HEK293T (cell line): ENCODE measurements around the gene WWOX.
A peak's percentile ranks its signal among the peaks of the same experiment; 100 is the strongest.

Experiments
- CTCF ChIA-PET: fragments of 350-600 bp; formaldehyde crosslinking; extraction: SDS; loops from one replicate; lab custom pipeline; 2021; ENCODE audit warnings: antibody characterized with exemption, inconsistent platforms; lab: Yijun Ruan, JAX
- POLR2A ChIA-PET: fragments of 350-600 bp; formaldehyde crosslinking; extraction: SDS; loops from one replicate; lab custom pipeline; 2020; ENCODE audit warnings: antibody characterized with exemption, inconsistent platforms; lab: Yijun Ruan, JAX
- DNase-seq: peaks from one replicate; pipeline ENCODE4 v3.0.0; 2012; ENCODE audit warnings: mixed read lengths; ENCODE audit errors: extremely low spot score
- ARNT ChIP-seq: fragments of 450-650 bp; IDR thresholded peaks from 2 replicates; pipeline ENCODE4 v1.6.1; 2017; ENCODE audit warnings: mild to moderate bottlenecking
- BHLHE40 ChIP-seq: fragments of 450-650 bp; IDR thresholded peaks from 2 replicates; pipeline ENCODE4 v1.6.1; 2016; ENCODE audit warnings: mild to moderate bottlenecking, moderate library complexity, borderline replicate concordance
- CTBP1 ChIP-seq: fragments of 450-650 bp; IDR thresholded peaks from 2 replicates; pipeline ENCODE4 v1.6.1; 2016; ENCODE audit warnings: borderline replicate concordance
- ELF4 ChIP-seq: fragments of 450-650 bp; IDR thresholded peaks from 2 replicates; pipeline ENCODE4 v1.6.1; 2017; ENCODE audit warnings: antibody characterized with exemption
- FOXA1 ChIP-seq: fragments of 450-650 bp; IDR thresholded peaks from 2 replicates; pipeline ENCODE4 v1.6.1; 2016; ENCODE audit warnings: mild to moderate bottlenecking
- FOXK2 ChIP-seq: fragments of 450-650 bp; IDR thresholded peaks from 2 replicates; pipeline ENCODE4 v1.6.1; 2016; ENCODE audit warnings: mild to moderate bottlenecking
- FOXM1 ChIP-seq: fragments of 450-650 bp; IDR thresholded peaks from 2 replicates; pipeline ENCODE4 v1.6.1; 2017; ENCODE audit warnings: mild to moderate bottlenecking, borderline replicate concordance
- HDGF ChIP-seq: fragments of 450-650 bp; IDR thresholded peaks from 2 replicates; pipeline ENCODE4 v1.6.1; 2017; ENCODE audit warnings: antibody characterized with exemption, borderline replicate concordance
- L3MBTL2 ChIP-seq: fragments of 450-650 bp; conservative IDR thresholded peaks from 2 replicates; pipeline ENCODE4 v1.6.1; 2016; ENCODE audit warnings: mild to moderate bottlenecking
- LEF1 ChIP-seq: fragments of 450-650 bp; IDR thresholded peaks from 2 replicates; pipeline ENCODE4 v1.6.1; 2017; ENCODE audit warnings: mild to moderate bottlenecking, borderline replicate concordance
- NFRKB ChIP-seq: fragments of 450-650 bp; IDR thresholded peaks from 2 replicates; pipeline ENCODE4 v1.6.1; 2016; ENCODE audit warnings: mild to moderate bottlenecking, moderate library complexity
- SP1 ChIP-seq: fragments of 450-650 bp; IDR thresholded peaks from 2 replicates; pipeline ENCODE4 v1.6.1; 2017
- SUZ12 ChIP-seq: fragments of 450-650 bp; IDR thresholded peaks from 2 replicates; pipeline ENCODE4 v1.6.1; 2016; ENCODE audit warnings: mild to moderate bottlenecking
- TARDBP ChIP-seq: fragments of 450-650 bp; IDR thresholded peaks from 2 replicates; pipeline ENCODE4 v1.6.1; 2016
- ZNF384 ChIP-seq: fragments of 450-650 bp; IDR thresholded peaks from 2 replicates; pipeline ENCODE4 v1.6.1; 2016
- TF ChIP-seq, protein P1 (sequence below): fragments of 450-650 bp; IDR thresholded peaks from 2 replicates; pipeline ENCODE4 v1.6.1; 2016

The WWOX gene

DNA sequence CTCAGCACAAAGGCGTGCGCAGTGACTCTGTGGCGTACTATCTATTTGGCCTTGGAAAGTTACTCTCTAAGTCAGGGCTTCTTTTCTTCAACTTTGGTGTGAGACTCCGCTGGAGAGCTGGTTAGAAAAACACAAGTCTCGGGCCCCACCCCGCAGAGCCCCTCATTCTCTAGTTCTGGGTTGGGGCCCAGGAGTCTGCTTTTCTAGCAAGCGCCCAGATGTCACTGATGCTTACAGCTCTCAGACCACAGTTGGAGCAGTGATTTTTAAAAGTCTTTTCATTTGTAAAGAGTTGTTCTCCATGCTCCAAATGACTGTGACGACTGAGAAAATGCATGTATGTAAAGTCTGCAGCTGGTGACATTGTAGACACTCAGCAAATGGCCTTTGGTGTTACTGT lies 582.3 kb downstream of the WWOX start:
- POLR2A ChIA-PET = interaction anchor here (0.6 kb wide), 1 partner anchor 160 kb away, joined by 3 read pairs; no protein-coding TSS in a partner anchor
- TF ChIP-seq SUZ12 = no peak
- TF ChIP-seq SP1 = no peak
- no peak for TF ChIP-seq ARNT
- TF ChIP-seq L3MBTL2 = no peak
- TF ChIP-seq NFRKB = no peak
- TF ChIP-seq TARDBP = no peak
- TF ChIP-seq HDGF = no peak
- no peak for TF ChIP-seq FOXA1
- TF ChIP-seq, protein P1, sequence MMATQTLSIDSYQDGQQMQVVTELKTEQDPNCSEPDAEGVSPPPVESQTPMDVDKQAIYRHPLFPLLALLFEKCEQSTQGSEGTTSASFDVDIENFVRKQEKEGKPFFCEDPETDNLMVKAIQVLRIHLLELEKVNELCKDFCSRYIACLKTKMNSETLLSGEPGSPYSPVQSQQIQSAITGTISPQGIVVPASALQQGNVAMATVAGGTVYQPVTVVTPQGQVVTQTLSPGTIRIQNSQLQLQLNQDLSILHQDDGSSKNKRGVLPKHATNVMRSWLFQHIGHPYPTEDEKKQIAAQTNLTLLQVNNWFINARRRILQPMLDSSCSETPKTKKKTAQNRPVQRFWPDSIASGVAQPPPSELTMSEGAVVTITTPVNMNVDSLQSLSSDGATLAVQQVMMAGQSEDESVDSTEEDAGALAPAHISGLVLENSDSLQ = no peak
- TF ChIP-seq ZNF384 = no peak
- no peak for TF ChIP-seq FOXM1
- no peak for TF ChIP-seq FOXK2
- no peak for TF ChIP-seq ELF4
- TF ChIP-seq LEF1 = no peak
- no peak for TF ChIP-seq BHLHE40
- no peak for TF ChIP-seq CTBP1
- DNase-seq = no peak
- CTCF ChIA-PET = no interaction called here

DNA sequence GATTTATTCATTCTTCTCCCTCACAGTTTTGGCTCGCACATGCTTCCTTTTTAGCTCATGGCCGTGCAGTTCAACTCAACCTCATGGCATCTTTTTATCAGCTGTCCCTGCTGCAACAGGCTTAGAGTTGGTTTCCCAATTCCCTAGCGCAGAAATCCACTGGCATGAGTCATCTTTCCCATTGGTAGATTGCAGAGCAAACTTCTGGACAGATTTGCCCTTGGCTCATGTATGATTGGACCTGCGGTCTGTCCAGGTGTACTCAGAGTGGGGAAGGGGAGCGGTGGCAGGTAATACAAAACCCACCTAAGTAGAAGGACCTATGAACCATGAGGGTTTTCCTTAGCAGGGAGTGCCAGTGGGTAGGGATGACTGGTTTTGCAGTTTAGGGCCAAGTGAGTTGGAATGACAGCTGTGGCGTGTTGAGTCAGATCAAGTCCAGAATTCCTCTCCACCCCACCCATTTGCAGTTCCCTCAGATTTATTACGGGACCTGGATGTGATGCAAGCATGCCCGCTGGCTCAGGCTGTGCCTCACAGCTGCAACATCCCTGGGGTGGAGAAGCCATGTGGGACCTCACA lies 584.7 kb downstream of the WWOX start:
- ChIA-PET POLR2A (no interaction called here), CTCF (interaction anchor here (0.5 kb wide), 1 partner anchor 1242 kb away, joined by 3 read pairs; no protein-coding TSS in a partner anchor)
- DNase-seq = no peak

DNA sequence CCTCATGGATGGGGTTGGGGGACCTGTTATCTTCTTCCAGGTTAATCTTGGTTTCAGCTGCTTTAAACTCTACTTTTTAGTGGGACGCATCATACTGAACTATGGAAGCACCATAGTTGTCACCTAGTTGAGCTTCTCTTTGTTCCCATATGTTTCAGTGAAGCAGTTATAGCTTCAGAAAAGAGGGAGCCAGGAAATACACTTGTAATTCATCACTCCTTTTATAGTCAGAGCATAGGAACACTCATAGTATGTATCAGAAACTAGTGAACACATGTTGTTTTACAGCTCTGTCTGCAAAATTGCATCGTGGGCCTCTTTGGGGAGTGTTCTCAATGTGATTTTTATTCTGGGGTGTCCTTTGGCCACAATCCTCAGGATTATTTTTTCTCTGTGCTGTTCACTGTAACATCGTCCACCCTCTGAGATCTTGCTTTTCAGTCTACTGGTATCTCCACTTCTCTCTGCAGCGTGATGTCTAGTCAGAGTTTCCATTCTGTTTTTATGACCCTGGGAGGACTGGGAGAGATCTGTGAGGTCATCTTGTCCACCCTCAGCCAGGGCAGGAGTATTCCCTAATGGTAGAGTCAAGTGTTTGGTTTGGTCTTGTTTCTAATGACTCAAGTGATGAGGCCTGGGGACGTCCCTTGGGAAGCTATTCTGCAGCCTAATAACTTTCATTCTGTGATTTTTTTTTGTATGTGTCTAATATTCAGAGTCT lies 585.4 kb downstream of the WWOX start:
- CTCF ChIA-PET = interaction anchor here (0.5 kb wide), 2 partner anchors 399 to 515 kb away, joined by 3 to 5 read pairs; no protein-coding TSS in a partner anchor

More for the DNA sequence above, 584.7 kb downstream of the WWOX start:
- TF ChIP-seq SP1 (no peak), LEF1 (no peak), TARDBP (no peak), FOXK2 (no peak), L3MBTL2 (no peak)

DNA sequence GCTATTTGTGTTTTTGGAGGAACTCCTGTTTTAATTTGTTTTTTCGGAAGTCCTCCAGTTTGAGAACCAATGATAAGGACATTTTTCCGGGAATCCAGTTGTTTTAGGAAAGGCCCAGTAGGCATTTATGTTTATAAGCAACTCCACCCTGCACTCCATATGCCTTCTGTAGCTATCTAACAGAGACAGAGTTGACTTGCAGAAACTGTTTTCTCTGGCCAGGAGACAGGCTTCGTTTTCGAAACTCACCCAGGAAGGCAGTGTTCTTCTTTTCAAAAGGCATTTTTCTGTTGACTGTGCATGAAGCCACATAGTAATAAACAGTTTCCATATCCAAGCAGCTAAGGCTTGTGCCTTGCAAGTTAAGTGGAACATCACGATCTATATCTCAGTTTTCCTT lies 587.1 kb downstream of the WWOX start:
- DNase-seq = no peak
- no peak for TF ChIP-seq ZNF384
- no peak for TF ChIP-seq LEF1
- no peak for TF ChIP-seq L3MBTL2
- ChIA-PET POLR2A (no interaction called here), CTCF (interaction anchor here (0.6 kb wide), 1 partner anchor 1094 kb away, joined by 3 read pairs; no protein-coding TSS in a partner anchor)

More for the DNA sequence above, 585.4 kb downstream of the WWOX start:
- peak; percentile 15 for DNase-seq
- TF ChIP-seq ELF4 (no peak), FOXM1 (no peak), SP1 (no peak), HDGF (no peak), CTBP1 (no peak; the same call in 1 of the 2 replicates), ZNF384 (no peak), BHLHE40 (no peak), LEF1 (no peak), NFRKB (no peak), SUZ12 (no peak), FOXA1 (no peak), TARDBP (no peak), L3MBTL2 (no peak), ARNT (no peak), FOXK2 (no peak)
- TF ChIP-seq, protein P1 = no peak
- POLR2A ChIA-PET = no interaction called here

DNA sequence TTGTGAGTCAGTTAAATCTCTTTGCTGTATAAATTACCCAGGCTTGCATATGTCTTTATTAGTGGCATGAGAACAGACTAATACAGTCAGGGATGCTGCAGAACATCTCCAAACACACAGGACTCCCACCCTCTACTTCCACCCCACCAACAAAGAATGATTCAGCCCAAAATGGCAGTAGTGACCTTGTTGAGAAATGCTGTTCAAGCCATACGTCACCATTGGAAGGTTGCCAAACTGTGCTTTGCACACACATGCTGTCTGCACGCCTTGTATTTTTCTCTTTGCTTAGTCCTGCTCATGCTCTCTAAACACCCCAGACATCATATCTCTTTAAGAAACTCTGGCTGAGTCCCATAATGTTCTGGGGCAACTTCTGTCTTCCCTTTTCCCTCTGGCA lies 589.6 kb downstream of the WWOX start:
- TF ChIP-seq FOXA1 (no peak), ELF4 (no peak), ZNF384 (no peak), SUZ12 (no peak), FOXK2 (no peak), TARDBP (no peak), ARNT (no peak), CTBP1 (no peak), HDGF (no peak), NFRKB (no peak), SP1 (no peak), FOXM1 (no peak), L3MBTL2 (no peak), BHLHE40 (no peak), LEF1 (no peak)
- TF ChIP-seq, protein P1 = no peak
- ChIA-PET POLR2A (no interaction called here), CTCF (no interaction called here)
- DNase-seq = no peak
